GM12874 (cell line): ENCODE measurements around the gene ZBTB38.

Experiments used
- TF ChIP-seq, protein P1 (sequence below): IDR thresholded peaks from 2 replicates; pipeline ENCODE4 v1.5.1; 2011; ENCODE audit warnings: low read depth, mild to moderate bottlenecking, control low read depth, low read length, moderate library complexity; ENCODE audit not compliant: insufficient read depth

Gene ZBTB38

DNA sequence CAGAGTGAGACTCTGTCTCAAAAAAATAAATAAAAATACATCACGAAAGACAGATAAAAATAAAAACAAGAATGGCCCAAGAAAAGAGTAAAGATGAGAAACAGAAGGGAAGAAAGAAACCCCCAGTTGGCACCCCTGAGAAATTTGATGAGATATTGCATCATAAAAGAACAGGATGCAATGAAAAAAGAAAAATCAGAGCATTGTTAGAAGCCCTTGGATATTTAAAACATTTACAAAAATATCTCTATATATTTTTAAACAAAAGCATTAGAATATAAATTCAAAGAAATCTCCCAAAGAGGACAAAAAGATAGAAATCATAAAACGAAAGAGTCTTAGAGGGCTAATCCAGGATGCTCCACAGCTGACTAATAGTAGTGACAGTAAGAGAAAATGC is 18.6 kb upstream of the ZBTB38 start:
- TF ChIP-seq, protein P1, sequence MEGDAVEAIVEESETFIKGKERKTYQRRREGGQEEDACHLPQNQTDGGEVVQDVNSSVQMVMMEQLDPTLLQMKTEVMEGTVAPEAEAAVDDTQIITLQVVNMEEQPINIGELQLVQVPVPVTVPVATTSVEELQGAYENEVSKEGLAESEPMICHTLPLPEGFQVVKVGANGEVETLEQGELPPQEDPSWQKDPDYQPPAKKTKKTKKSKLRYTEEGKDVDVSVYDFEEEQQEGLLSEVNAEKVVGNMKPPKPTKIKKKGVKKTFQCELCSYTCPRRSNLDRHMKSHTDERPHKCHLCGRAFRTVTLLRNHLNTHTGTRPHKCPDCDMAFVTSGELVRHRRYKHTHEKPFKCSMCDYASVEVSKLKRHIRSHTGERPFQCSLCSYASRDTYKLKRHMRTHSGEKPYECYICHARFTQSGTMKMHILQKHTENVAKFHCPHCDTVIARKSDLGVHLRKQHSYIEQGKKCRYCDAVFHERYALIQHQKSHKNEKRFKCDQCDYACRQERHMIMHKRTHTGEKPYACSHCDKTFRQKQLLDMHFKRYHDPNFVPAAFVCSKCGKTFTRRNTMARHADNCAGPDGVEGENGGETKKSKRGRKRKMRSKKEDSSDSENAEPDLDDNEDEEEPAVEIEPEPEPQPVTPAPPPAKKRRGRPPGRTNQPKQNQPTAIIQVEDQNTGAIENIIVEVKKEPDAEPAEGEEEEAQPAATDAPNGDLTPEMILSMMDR: no peak

DNA sequence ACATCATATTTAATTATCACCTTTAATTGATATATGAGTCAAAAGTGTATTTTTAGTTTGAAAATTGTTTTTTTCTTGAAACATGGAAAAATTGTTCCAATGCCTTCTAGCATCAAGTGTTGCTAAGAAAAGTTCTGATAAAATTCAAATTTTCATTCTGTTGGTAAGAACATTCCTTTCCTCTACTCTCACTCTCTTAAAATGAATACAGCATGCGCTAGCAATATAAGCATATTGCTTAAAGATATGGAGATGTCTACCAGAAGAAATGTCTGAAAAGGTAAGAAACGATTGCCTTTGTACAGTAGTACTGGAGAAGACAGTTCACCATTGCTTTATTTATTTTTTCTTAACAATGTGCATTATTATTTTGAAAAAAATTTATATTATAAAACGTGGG is 17.6 kb upstream of the ZBTB38 start:
- TF ChIP-seq, protein P1: no peak

DNA sequence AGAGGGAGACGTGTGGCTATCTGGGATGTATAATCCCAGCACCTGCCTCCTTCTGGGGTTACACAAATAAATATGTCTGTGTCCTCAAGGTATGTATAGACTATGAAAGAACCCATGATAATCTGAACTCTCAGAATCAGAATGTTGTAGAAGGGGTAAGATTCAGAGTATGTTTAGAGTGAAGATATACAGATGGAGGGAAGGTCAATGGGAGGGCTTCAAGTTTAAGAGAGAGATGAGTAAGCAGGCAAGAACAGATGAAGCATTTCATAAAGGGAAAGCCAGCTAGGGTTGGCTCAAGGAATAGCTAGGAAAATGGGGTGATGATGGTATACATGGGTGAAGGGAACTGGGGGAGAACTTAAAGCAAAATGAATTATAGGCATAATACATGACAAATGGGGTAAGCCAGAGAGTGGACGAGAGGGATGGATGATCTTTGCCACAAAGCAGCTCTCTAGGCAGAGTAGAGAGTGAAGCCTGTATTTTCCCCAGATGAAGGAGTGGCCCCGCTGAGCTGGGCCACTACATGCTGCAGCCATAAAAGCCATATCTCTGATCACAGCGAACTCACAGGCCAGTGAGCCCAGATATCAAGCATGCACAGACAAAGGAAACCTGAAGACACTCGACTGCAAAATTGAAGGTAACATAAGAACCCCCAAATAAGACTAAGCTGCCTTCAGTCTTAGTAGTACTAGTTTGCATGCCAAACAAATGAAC is 15.9 kb upstream of the ZBTB38 start:
- TF ChIP-seq, protein P1: no peak

DNA sequence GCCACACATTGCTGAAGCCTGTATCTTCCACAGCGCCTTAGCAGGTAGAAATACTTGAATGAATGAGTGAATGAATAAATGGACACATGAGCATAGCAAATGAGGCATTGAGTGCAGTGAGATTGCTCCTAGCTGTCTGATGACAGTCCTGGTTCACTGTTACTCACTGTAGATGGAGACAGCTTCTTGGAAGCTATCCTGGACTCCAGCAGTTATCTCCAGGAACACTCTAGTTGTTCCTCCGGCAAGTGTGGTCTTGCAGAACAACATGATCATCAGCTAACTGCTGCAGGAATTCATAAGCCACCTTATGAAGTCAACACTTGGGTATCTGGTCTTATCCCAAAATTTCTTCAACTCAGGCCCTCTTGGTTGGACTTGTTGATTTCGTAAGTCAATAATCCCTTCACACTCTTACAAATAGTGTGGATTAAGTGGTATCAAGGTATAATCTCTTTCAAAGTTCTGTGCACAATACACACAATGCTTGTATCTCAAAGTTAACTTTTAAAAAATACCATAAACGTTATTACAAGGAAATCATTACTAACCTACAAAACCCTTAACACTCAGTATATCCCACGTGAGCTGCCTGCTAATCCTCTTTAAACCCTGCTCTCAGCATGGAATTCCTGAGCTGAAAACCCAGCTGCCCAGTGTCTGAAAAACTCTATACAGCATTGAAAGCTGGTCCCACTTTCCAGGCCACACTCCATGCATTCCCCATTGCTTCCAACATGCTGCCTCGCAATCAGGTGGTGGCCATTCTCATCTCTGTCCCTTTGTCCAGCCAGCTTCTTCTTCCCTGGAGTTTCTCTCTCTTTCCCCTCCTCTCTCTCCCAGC is 14.4 kb upstream of the ZBTB38 start:
- TF ChIP-seq, protein P1: no peak

DNA sequence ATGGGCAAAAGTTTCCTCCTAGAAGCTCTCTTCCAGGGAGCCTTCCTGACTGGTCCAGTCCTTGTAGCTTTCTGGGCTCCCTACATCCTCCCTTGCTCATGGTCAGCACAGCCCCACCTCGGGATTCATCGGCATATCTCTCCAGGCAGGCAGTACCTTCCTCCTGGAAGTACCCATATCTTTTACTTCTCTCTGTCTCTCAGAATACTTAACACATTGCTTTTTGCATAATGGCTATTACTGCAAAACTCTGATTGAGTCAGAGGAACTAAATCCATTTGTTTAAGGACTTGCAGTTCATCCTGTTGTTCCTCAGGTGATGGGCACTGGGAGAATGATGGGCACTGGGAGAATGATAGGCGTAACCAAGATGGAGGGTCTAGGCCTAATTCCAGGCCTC is 13.8 kb upstream of the ZBTB38 start:
- TF ChIP-seq, protein P1: no peak

DNA sequence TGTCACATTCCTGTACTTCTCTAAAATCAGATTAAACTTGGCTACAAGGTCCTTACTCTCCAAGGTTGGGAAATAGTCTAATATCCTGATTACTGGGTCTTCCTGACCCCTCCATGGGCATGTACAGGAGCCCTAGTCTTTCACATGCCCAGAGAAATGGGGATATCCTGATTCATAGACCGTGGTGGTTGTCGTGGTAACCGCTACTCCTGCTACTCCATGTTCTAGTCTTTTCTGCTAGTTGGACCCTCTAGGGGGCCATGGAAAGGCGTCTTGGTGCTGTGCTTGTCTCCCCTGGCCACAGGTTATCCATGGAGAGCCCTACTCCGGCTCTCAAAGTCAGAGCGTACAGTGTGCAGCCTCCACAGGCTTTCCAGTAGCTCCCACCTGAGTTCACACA is 13.1 kb upstream of the ZBTB38 start:
- TF ChIP-seq, protein P1: no peak

DNA sequence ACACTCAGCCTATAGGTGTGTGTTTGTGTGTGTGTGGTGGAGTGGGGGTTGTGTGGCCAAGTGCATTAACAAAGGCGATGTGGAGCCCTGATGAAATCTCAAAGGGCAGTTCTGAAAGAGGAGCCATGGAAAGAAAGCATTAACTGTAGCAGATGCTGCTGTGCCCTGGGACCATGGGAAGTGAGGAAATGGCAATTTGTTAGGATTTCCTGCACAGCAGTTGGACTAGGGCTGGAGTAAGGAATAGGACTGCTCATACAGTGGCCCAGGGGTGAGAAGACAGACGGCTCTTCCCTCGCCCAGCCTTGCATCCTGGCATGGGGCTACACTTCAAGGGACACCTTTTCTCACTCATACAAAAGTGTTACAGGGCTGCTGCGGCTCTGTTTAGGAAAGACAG is 12.3 kb upstream of the ZBTB38 start:
- TF ChIP-seq, protein P1: no peak
